ENCODE data around the gene SLIT1.

DNA sequence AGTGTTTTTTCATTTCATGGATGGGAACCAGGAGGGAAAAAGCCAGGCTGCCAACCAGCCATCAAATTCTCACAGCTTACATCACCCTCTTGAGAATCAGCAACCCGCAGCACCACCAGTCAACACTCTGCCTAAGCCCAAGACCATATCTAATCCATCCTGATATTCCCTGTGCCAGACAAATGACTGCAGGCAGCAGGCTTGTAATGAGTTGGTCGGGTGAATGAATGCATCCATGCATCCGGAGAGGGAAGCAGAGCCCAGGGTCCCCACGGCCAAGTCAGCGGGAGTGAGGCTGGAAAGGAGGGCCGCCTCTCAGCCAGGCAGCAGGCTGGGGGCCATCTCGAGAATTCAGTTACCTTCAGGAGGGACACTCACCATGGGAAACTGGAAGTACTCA lies 46.9 kb downstream of the SLIT1 start:
- TF ChIP-seq FOXA1 (IDR thresholded peaks at IDR 0.05) (no peak), FOXK2 (IDR thresholded peaks at IDR 0.05) (no peak), FOXM1 (IDR thresholded peaks at IDR 0.05; ENCODE audit: borderline replicate concordance) (no peak), SUZ12 (IDR thresholded peaks at IDR 0.05) (no peak), ZNF384 (IDR thresholded peaks at IDR 0.05) (no peak)
